Astrocyte of the cerebellum (primary cell): ENCODE measurements around the gene USP31.

ENCODE experiments used
- DNase-seq: peaks from one replicate; pipeline ENCODE4 v3.0.0-alpha.2; 2011; ENCODE audit warnings: low read depth
- H3K4me3 ChIP-seq: 2 replicates; pipeline ENCODE4 v1.5.1; 2011; ENCODE audit warnings: mild to moderate bottlenecking, low read depth, low read length, moderate library complexity
- CTCF ChIP-seq: IDR thresholded peaks from 2 replicates; pipeline ENCODE4 v1.5.1; 2012; ENCODE audit warnings: low read length, low read depth, moderate library complexity, mild to moderate bottlenecking; ENCODE audit errors: missing control alignments
- in situ Hi-C: cut with HindIII; loops from 2 replicates; pipeline ENCODE4 v1.10.0; 2017; ENCODE audit warnings: low sequenced_read_pairs

Gene USP31

GRCh38 chr16:23140107-23140506, 9.1 kb downstream of the USP31 start:
- in situ Hi-C loops = no loop called here
- H3K4me3 ChIP-seq = no peak overlapping the region
- no peak for DNase-seq
- no peak for TF ChIP-seq CTCF

- in situ Hi-C loops = no loop called here
Observed at GRCh38 chr16:23137818-23138217, 11.4 kb downstream of the USP31 start.

GRCh38 chr16:23137256-23137655, 12.0 kb downstream of the USP31 start:
- DNase-seq = no peak
- TF ChIP-seq CTCF = no peak
- in situ Hi-C loops = no loop called here
- H3K4me3 ChIP-seq = no peak overlapping the region

More at GRCh38 chr16:23137818-23138217, 11.4 kb downstream of the USP31 start:
- no peak overlapping the region for H3K4me3 ChIP-seq
- no peak for TF ChIP-seq CTCF
- DNase-seq = no peak

GRCh38 chr16:23134274-23134673, 15.0 kb downstream of the USP31 start:
- no peak for TF ChIP-seq CTCF
- H3K4me3 ChIP-seq = no peak overlapping the region
- in situ Hi-C loops = no loop called here
- no peak for DNase-seq

GRCh38 chr16:23132775-23133463, 16.3 kb downstream of the USP31 start:
- in situ Hi-C loops = no loop called here
- no peak overlapping the region for H3K4me3 ChIP-seq
- DNase-seq = no peak
- no peak for TF ChIP-seq CTCF

- H3K4me3 ChIP-seq = no peak overlapping the region
- in situ Hi-C loops = no loop called here
Observed at GRCh38 chr16:23131931-23132621, 17.2 kb downstream of the USP31 start.

More at GRCh38 chr16:23131931-23132621, 17.2 kb downstream of the USP31 start:
- TF ChIP-seq CTCF = no peak
- DNase-seq = no peak
